ENCODE data around the gene MET.

DNA sequence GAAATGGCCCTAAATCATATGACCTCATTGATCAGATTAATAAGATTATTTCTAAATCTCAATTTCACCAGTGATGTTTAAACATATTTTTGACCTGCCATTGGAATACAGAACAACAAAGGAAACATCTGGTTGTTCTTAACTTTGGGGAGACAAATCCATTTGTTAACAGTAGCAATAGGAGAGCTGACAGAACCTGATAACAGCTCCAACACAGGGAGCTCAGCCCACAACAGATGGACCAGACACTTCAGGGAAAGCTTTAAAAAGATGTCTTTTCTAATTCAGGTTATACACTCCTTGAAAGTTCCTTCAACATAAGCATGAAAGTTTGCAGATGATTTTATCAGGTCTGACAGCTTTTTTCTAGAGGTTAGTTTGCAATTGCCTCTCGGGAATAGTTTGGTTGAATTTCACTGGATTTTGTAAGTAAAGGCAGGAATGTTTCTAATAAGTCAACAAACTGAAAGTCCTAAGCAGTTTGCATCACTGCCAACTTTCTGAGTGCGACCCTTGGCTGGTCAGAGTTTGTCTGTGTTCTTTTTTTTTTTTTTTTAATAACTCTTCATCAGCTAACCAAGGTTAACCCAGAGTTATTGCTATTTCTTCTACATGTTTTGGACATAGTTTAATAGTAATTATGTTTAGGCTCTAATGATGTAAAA lies 6.5 kb upstream of the MET start:
- TF ChIP-seq, protein P1, sequence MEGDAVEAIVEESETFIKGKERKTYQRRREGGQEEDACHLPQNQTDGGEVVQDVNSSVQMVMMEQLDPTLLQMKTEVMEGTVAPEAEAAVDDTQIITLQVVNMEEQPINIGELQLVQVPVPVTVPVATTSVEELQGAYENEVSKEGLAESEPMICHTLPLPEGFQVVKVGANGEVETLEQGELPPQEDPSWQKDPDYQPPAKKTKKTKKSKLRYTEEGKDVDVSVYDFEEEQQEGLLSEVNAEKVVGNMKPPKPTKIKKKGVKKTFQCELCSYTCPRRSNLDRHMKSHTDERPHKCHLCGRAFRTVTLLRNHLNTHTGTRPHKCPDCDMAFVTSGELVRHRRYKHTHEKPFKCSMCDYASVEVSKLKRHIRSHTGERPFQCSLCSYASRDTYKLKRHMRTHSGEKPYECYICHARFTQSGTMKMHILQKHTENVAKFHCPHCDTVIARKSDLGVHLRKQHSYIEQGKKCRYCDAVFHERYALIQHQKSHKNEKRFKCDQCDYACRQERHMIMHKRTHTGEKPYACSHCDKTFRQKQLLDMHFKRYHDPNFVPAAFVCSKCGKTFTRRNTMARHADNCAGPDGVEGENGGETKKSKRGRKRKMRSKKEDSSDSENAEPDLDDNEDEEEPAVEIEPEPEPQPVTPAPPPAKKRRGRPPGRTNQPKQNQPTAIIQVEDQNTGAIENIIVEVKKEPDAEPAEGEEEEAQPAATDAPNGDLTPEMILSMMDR (IDR thresholded peaks at IDR 0.05 in 4 of 5, conservative IDR thresholded peaks at IDR 0.05 in 1 of 5): no peak
- no peak for TF ChIP-seq POLR2A (IDR thresholded peaks at IDR 0.05)

All from gastrocnemius medialis (tissue), 4 donors.